SJSA1 (cell line): ENCODE measurements around the gene PPFIA1. TPM values are rescaled to one million over a fixed set of nuclear protein-coding genes. Genes with fewer than 3 reads are reported as not detected.

Experiments
- DNase-seq, 2 experiments: peaks; one replicate each; pipeline ENCODE4 v3.0.0-alpha.2; 2015 to 2020; ENCODE audit warnings: low spot score in 2 of 2, low read depth in 1 of 2
- H3K27ac ChIP-seq: fragments of 250-450 bp; sonication (Bioruptor Pico); 2 replicates; pipeline ENCODE4 v1.5.1; 2020; ENCODE audit warnings: mild to moderate bottlenecking, moderate library complexity
- H3K27me3 ChIP-seq: fragments of 250-450 bp; sonication (Bioruptor Pico); replicated peaks from 2 replicates; pipeline ENCODE4 v1.5.1; 2020; ENCODE audit warnings: mild to moderate bottlenecking, moderate library complexity
- H3K36me3 ChIP-seq: fragments of 250-450 bp; sonication (Bioruptor Pico); 2 replicates; pipeline ENCODE4 v1.5.1; 2020; ENCODE audit warnings: mild to moderate bottlenecking
- H3K4me1 ChIP-seq: fragments of 250-450 bp; sonication (Bioruptor Pico); replicated peaks from 2 replicates; pipeline ENCODE4 v1.6.1; 2021; ENCODE audit warnings: mild to moderate bottlenecking
- H3K4me3 ChIP-seq: fragments of 250-450 bp; sonication (Bioruptor Pico); 2 replicates; pipeline ENCODE4 v1.5.1; 2020; ENCODE audit warnings: mild to moderate bottlenecking
- H3K9me3 ChIP-seq: fragments of 250-450 bp; sonication (Bioruptor Pico); replicated peaks from 2 replicates; pipeline ENCODE4 v1.5.1; 2020; ENCODE audit warnings: mild to moderate bottlenecking
- total RNA-seq: library from RNA; depleted of rRNA; stranded (reverse); fragments of >200 nt; shearing (Covaris generic); gene quantifications from 2 replicates; pipeline ENCODE4 v1.2.3, GENCODE V29; 2014

The PPFIA1 gene
- total RNA-seq, 1 experiment from 2014 or later = 106 TPM

GRCh38 chr11:70420008-70420464 lies 149.5 kb downstream of the PPFIA1 start:
- no peaks in the 10 kb centered on the region for H3K9me3 ChIP-seq
- H3K27me3 ChIP-seq = no peaks in the 10 kb centered on the region
- peaks cover 14% of the 10 kb centered on the region for H3K4me1 ChIP-seq
- DNase-seq = no peak
- no peak overlapping the region for H3K27ac ChIP-seq
- H3K36me3 ChIP-seq = peaks cover 100% of the 10 kb centered on the region
- no peak overlapping the region for H3K4me3 ChIP-seq

- no peaks in the 10 kb centered on the region for H3K9me3 ChIP-seq
- DNase-seq = no peak
- H3K4me3 ChIP-seq = no peak overlapping the region
- no peak overlapping the region for H3K27ac ChIP-seq
- peaks cover 100% of the 10 kb centered on the region for H3K36me3 ChIP-seq
- H3K4me1 ChIP-seq = peaks cover 14% of the 10 kb centered on the region
- H3K27me3 ChIP-seq = no peaks in the 10 kb centered on the region
These were observed 150.0 kb downstream of the PPFIA1 start for GRCh38 chr11:70420496-70420895.

- peaks cover 100% of the 10 kb centered on the region for H3K36me3 ChIP-seq
- peaks cover 14% of the 10 kb centered on the region for H3K4me1 ChIP-seq
- DNase-seq = no peak
- no peaks in the 10 kb centered on the region for H3K27me3 ChIP-seq
- H3K4me3 ChIP-seq = no peak overlapping the region
- no peaks in the 10 kb centered on the region for H3K9me3 ChIP-seq
- H3K27ac ChIP-seq = no peak overlapping the region
These were observed 150.6 kb downstream of the PPFIA1 start for GRCh38 chr11:70421123-70421522.

GRCh38 chr11:70422692-70423522 lies 152.4 kb downstream of the PPFIA1 start:
- Histone ChIP-seq H3K36me3 (peaks cover 100% of the 10 kb centered on the region), H3K27ac (no peak overlapping the region), H3K9me3 (no peaks in the 10 kb centered on the region), H3K4me1 (peaks cover 14% of the 10 kb centered on the region), H3K4me3 (no peak overlapping the region), H3K27me3 (no peaks in the 10 kb centered on the region)
- DNase-seq = no peak

- Histone ChIP-seq H3K27ac (no peak overlapping the region), H3K4me3 (no peak overlapping the region), H3K9me3 (no peaks in the 10 kb centered on the region), H3K27me3 (no peaks in the 10 kb centered on the region), H3K4me1 (peaks cover 14% of the 10 kb centered on the region), H3K36me3 (peaks cover 100% of the 10 kb centered on the region)
- DNase-seq = peak; percentile 85 to 98
These were observed 153.3 kb downstream of the PPFIA1 start for GRCh38 chr11:70423523-70424505.

GRCh38 chr11:70424765-70425344 lies 154.4 kb downstream of the PPFIA1 start:
- H3K4me3 ChIP-seq = no peak overlapping the region
- H3K27me3 ChIP-seq = no peaks in the 10 kb centered on the region
- no peaks in the 10 kb centered on the region for H3K9me3 ChIP-seq
- no peak overlapping the region for H3K27ac ChIP-seq
- H3K36me3 ChIP-seq = peaks cover 100% of the 10 kb centered on the region
- peaks cover 14% of the 10 kb centered on the region for H3K4me1 ChIP-seq
- no peak for DNase-seq

GRCh38 chr11:70427436-70427835 lies 156.9 kb downstream of the PPFIA1 start:
- DNase-seq = no peak
- no peaks in the 10 kb centered on the region for H3K27me3 ChIP-seq
- no peaks in the 10 kb centered on the region for H3K9me3 ChIP-seq
- H3K27ac ChIP-seq = no peak overlapping the region
- no peak overlapping the region for H3K4me3 ChIP-seq
- H3K36me3 ChIP-seq = peaks cover 100% of the 10 kb centered on the region
- peaks cover 14% of the 10 kb centered on the region for H3K4me1 ChIP-seq

- Histone ChIP-seq H3K4me3 (no peak overlapping the region), H3K9me3 (no peaks in the 10 kb centered on the region), H3K36me3 (peaks cover 100% of the 10 kb centered on the region), H3K27me3 (no peaks in the 10 kb centered on the region), H3K4me1 (peaks cover 7% of the 10 kb centered on the region), H3K27ac (no peak overlapping the region)
- DNase-seq = no peak
These were observed 158.4 kb downstream of the PPFIA1 start for GRCh38 chr11:70428701-70429427.

GRCh38 chr11:70429428-70429705 lies 158.9 kb downstream of the PPFIA1 start:
- no peaks in the 10 kb centered on the region for H3K9me3 ChIP-seq
- H3K27ac ChIP-seq = no peak overlapping the region
- peaks cover 2% of the 10 kb centered on the region for H3K4me1 ChIP-seq
- no peaks in the 10 kb centered on the region for H3K27me3 ChIP-seq
- DNase-seq = no peak
- no peak overlapping the region for H3K4me3 ChIP-seq
- peaks cover 100% of the 10 kb centered on the region for H3K36me3 ChIP-seq

GRCh38 chr11:70429724-70430521 lies 159.4 kb downstream of the PPFIA1 start:
- no peaks in the 10 kb centered on the region for H3K27me3 ChIP-seq
- no peak overlapping the region for H3K4me3 ChIP-seq
- no peaks in the 10 kb centered on the region for H3K4me1 ChIP-seq
- H3K36me3 ChIP-seq = peaks cover 100% of the 10 kb centered on the region
- no peak overlapping the region for H3K27ac ChIP-seq
- no peak for DNase-seq
- H3K9me3 ChIP-seq = no peaks in the 10 kb centered on the region

GRCh38 chr11:70430671-70431574 lies 160.4 kb downstream of the PPFIA1 start:
- H3K4me1 ChIP-seq = no peaks in the 10 kb centered on the region
- no peak overlapping the region for H3K4me3 ChIP-seq
- no peak overlapping the region for H3K27ac ChIP-seq
- no peaks in the 10 kb centered on the region for H3K27me3 ChIP-seq
- no peak for DNase-seq
- H3K36me3 ChIP-seq = peaks cover 100% of the 10 kb centered on the region
- no peaks in the 10 kb centered on the region for H3K9me3 ChIP-seq

GRCh38 chr11:70431611-70432010 lies 161.1 kb downstream of the PPFIA1 start:
- H3K4me3 ChIP-seq = no peak overlapping the region
- H3K4me1 ChIP-seq = no peaks in the 10 kb centered on the region
- H3K27me3 ChIP-seq = no peaks in the 10 kb centered on the region
- peaks cover 100% of the 10 kb centered on the region for H3K36me3 ChIP-seq
- H3K9me3 ChIP-seq = no peaks in the 10 kb centered on the region
- H3K27ac ChIP-seq = no peak overlapping the region
- no peak for DNase-seq
